Hematopoietic multipotent progenitor cell treated with erythropoietin and hydrocortisone succinate and interleukin-3 and kit ligand, for 4 days (in vitro differentiated cells): ENCODE results near the gene IFI27L2.

Experiments used
- DNase-seq: peaks from one replicate; pipeline ENCODE4 v3.0.0-alpha.2; 2015

Gene IFI27L2

GRCh38 chr14:94145902-94146527, 16.6 kb upstream of the IFI27L2 start:
- DNase-seq: peak; percentile 28

GRCh38 chr14:94144765-94145164, 15.4 kb upstream of the IFI27L2 start:
- peak; percentile 32 for DNase-seq

- no peak for DNase-seq
Measured at GRCh38 chr14:94143711-94144110, 14.3 kb upstream of the IFI27L2 start.

- peak; percentile 44 for DNase-seq
Measured at GRCh38 chr14:94143239-94143638, 13.8 kb upstream of the IFI27L2 start.

GRCh38 chr14:94142836-94143235, 13.4 kb upstream of the IFI27L2 start:
- DNase-seq: no peak

- no peak for DNase-seq
Measured at GRCh38 chr14:94142247-94142646, 12.8 kb upstream of the IFI27L2 start.

GRCh38 chr14:94139421-94139820, 10.0 kb upstream of the IFI27L2 start:
- DNase-seq: no peak

- DNase-seq: no peak
Measured at GRCh38 chr14:94139006-94139405, 9.6 kb upstream of the IFI27L2 start.

GRCh38 chr14:94138251-94138650, 8.8 kb upstream of the IFI27L2 start:
- DNase-seq: no peak

GRCh38 chr14:94136575-94137331, 7.3 kb upstream of the IFI27L2 start:
- DNase-seq: peak; percentile 91

- no peak for DNase-seq
Measured at GRCh38 chr14:94135476-94135875, 6.1 kb upstream of the IFI27L2 start.

GRCh38 chr14:94132285-94132887, 3.0 kb upstream of the IFI27L2 start:
- DNase-seq: peak; percentile 86

GRCh38 chr14:94129758-94130414, 482 bp upstream of the IFI27L2 start:
- peak; percentile 55 for DNase-seq

GRCh38 chr14:94128216-94128839, 1.1 kb downstream of the IFI27L2 start:
- DNase-seq: no peak

- no peak for DNase-seq
Measured at GRCh38 chr14:94127330-94127729, 2.1 kb downstream of the IFI27L2 start.

GRCh38 chr14:94126800-94127199, 2.6 kb downstream of the IFI27L2 start:
- DNase-seq: no peak

- DNase-seq: no peak
Measured at GRCh38 chr14:94126419-94126677, 3.1 kb downstream of the IFI27L2 start.

- no peak for DNase-seq
Measured at GRCh38 chr14:94125659-94126418, 3.6 kb downstream of the IFI27L2 start.

GRCh38 chr14:94124582-94125377, 4.6 kb downstream of the IFI27L2 start:
- DNase-seq: no peak

- no peak for DNase-seq
Measured at GRCh38 chr14:94123868-94124267, 5.5 kb downstream of the IFI27L2 start.

- no peak for DNase-seq
Measured at GRCh38 chr14:94123296-94123695, 6.1 kb downstream of the IFI27L2 start.

GRCh38 chr14:94122438-94122837, 7.0 kb downstream of the IFI27L2 start:
- DNase-seq: no peak
